Epithelial cell of esophagus (primary cell): ENCODE data around the gene PLAGL1.
"Not testable (repeated sequence)": the region's sequence is repeated elsewhere in the genome, so short reads cannot be mapped to it uniquely, and the experiment has no call there.

ENCODE experiments used
- DNase-seq: peaks from one replicate; pipeline ENCODE4 v3.0.0; 2010; ENCODE audit warnings: low read depth
- H3K4me3 ChIP-seq: 2 replicates; pipeline ENCODE4 v1.5.1; 2011; ENCODE audit warnings: mild to moderate bottlenecking, low read length, control low read depth
- CTCF ChIP-seq: IDR thresholded peaks from 2 replicates; pipeline ENCODE4 v1.5.1; 2011; ENCODE audit warnings: low read depth, mild to moderate bottlenecking, low read length, control low read depth, inconsistent platforms; ENCODE audit not compliant: insufficient read depth; ENCODE audit errors: missing control alignments

PLAGL1 gene, protein sequence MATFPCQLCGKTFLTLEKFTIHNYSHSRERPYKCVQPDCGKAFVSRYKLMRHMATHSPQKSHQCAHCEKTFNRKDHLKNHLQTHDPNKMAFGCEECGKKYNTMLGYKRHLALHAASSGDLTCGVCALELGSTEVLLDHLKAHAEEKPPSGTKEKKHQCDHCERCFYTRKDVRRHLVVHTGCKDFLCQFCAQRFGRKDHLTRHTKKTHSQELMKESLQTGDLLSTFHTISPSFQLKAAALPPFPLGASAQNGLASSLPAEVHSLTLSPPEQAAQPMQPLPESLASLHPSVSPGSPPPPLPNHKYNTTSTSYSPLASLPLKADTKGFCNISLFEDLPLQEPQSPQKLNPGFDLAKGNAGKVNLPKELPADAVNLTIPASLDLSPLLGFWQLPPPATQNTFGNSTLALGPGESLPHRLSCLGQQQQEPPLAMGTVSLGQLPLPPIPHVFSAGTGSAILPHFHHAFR

GRCh38 chr6:144008120-144008811, at the start of gene PLAGL1:
PLAGL1 (minus strand) TSS chr6:144008259; CDS start chr6:143948136, 60,123 bp downstream.
- no peak for TF ChIP-seq CTCF
- peak within 1 kb of the TSS; percentile 44 for H3K4me3 ChIP-seq
- peak; percentile 47 for DNase-seq

- H3K4me3 ChIP-seq = no peak overlapping the region
- TF ChIP-seq CTCF = no peak
- DNase-seq = no peak
These were observed 47.3 kb upstream of the PLAGL1 start for GRCh38 chr6:144055121-144055931.

DNA sequence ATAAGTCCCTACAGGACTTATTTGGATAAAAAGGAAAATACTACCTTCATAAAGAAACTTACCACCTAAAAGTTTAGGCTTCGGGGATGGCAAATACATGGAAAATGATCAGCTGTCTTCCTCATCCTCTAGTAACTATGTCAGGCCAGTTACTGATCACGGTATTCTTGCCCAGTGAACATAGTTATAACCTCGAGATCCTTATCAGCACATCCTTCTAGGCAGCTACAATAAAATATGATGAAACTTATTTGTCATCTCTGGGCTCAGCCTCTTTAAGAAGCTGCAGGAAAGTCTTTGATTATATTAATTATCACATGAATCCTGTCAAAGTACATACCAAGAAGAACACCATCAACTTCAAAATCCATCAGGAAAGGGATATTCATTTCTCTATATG, 45.5 kb upstream of the PLAGL1 start:
- DNase-seq = no peak
- no peak for TF ChIP-seq CTCF
- H3K4me3 ChIP-seq = no peak overlapping the region

GRCh38 chr6:144052488-144052887, 44.4 kb upstream of the PLAGL1 start:
- no peak overlapping the region for H3K4me3 ChIP-seq
- no peak for TF ChIP-seq CTCF
- no peak for DNase-seq

DNA sequence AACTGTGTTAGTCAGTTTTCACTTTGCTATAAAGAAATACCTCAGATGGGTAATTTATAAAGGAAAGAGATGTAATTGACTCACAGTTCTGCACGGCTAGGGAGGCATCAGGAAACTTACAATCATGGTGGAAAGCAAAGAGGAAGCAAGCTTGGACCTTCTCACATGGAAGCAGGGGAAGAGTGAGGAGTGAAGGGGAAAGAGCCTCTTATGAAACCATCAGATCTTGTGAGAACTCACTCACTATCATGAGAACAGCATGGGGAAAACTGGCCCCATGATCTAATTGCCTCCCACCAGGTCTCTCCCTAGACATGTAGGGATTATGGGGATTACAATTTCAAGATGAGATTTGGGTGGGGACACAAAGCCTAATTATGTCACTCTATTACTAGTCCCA, 41.3 kb upstream of the PLAGL1 start:
- H3K4me3 ChIP-seq = no peak overlapping the region
- TF ChIP-seq CTCF = no peak
- no peak for DNase-seq

- H3K4me3 ChIP-seq = no peak overlapping the region
- no peak for TF ChIP-seq CTCF
These were observed 39.6 kb upstream of the PLAGL1 start for GRCh38 chr6:144047688-144048087.

DNA sequence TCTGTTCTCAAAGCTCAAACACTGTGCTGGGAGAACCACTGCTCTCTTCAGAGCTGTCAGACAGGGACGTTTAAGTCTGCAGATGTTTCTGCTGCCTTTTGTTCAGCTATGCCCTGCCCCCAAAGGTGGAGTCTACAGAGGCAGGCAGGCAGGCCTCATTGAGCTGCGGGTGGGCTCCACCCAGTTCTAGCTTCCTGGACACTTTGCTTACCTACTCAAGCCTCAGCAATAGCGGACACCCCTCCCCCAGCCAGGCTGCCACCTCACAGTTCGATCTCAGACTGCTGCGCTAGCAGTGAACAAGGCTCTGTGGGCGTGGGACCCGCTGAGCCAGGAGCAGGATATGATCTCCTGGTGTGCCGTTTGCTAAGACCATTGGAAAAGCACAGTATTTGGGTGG, 38.6 kb upstream of the PLAGL1 start:
- DNase-seq, H3K4me3 ChIP-seq: not testable (repeated sequence)

More at GRCh38 chr6:144047688-144048087, 39.6 kb upstream of the PLAGL1 start:
- no peak for DNase-seq

DNA sequence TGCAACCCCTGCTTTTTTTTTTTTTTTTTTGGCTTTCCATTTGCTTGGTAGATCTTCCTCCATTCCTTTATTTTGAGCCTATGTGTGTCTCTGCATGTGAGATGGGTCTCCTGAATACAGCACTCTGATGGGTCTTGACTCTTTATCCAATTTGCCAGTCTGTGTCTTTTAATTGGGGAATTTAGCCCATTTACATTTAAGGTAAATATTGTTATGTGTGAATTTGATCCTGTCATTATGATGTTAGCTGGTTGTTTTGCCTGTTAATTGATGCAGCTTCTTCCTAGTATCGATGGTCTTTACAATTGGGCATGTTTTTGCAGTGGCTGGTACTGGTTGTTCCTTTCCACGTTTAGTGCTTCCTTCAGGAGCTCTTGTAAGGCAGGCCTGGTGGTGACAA, 36.9 kb upstream of the PLAGL1 start:
- DNase-seq, H3K4me3 ChIP-seq: not testable (repeated sequence)
